HG02938 (cell line): ENCODE measurements around the gene SSR1.

ENCODE experiments used
- ATAC-seq: cut with Tn5 transposase; IDR thresholded peaks from one replicate; pipeline ENCODE4 v1.9.1; 2021; ENCODE audit warnings: mild to moderate bottlenecking, moderate library complexity; ENCODE audit not compliant: unreplicated experiment

SSR1 gene

DNA sequence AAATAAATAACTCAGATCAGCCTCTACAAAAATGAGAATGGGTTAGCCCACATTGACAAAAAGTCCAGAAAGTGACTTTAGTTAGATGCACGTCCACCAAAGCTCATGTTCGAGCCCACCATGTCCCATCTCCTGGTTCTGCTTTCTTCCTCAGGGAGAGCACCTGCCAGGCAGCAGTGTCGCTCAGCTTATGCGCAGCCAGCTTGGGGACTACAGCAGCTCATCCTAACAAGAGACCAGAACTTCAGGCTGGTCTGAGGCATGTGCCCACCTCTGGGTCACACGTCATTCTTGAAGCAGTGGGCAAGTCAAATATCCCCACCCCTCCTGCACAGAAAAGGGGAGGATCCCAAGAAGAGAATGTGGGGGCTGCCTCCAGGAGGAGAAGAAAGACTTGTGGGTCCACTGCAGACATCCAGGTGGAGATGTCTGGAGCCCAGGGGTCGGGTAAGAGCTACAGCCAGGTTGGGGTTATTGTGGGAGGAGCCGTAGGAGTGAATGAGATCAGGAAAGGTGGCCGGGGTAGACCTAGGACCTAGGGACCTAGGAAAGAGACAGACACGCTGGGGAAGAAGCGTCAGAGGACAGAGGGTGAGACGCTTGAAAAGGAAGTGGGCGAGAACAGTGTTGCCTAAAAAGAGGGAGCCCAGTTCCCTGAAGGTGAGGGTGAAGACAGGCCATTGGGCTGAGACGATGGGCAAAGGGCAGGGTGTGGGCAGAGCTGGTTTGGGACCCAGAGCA lies 52.5 kb downstream of the SSR1 start:
- ATAC-seq = no peak

DNA sequence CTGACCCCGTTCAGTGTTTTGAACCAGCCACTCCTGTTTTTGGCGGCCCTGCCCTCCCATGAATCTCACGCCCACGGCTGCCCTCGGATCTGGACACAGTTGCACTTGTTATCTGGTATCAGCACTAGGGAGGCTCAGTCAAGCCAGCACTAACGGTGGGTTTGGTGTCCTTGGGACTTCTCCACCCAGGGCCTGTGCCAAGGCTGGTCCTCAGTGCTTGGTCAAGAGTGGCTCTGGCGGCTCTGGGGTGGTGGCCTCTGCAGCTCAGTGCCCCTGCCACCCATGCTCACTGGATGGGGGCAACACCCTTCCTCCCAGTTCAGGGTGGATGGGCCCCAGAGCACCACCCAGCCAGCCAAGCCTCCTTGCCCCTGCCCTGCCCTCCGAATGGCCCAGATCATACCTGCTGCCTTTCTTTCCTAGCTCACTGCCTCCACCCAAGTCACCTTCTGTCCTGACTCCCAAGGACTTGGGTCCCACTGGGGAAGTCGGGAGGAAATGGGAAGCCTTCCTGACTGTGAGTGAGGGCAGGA lies 54.7 kb downstream of the SSR1 start:
- ATAC-seq = no peak

- no peak for ATAC-seq
Observed at GRCh38 chr6:7257521-7258230, 55.3 kb downstream of the SSR1 start.

- ATAC-seq = no peak
Observed at GRCh38 chr6:7256785-7257184, 56.2 kb downstream of the SSR1 start.

- no peak for ATAC-seq
Observed at GRCh38 chr6:7255918-7256317, 57.1 kb downstream of the SSR1 start.

- no peak for ATAC-seq
Observed at GRCh38 chr6:7254980-7255835, 57.8 kb downstream of the SSR1 start.

- no peak for ATAC-seq
Observed at GRCh38 chr6:7252390-7252789, 60.6 kb downstream of the SSR1 start.

- ATAC-seq = no peak
Observed at GRCh38 chr6:7251646-7252260, 61.2 kb downstream of the SSR1 start.

DNA sequence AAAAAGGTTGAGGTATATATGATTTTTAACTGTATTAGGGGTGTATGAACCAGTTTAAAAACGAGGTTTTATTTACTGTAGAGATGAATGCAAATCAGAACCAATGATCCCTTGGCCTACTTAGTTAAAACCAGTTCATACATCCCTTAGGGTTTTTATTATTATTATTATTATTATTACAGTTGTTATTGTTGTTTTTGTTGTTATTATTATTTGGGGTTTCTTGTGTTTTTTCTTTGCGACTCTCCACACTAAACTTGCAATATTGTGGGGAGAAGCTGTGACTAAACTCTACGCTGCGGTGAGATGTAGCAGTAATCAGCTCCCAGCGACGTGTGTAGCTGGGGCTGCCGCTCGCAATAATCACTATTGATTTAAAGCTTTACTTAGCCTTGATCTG lies 62.2 kb downstream of the SSR1 start:
- ATAC-seq = no peak

GRCh38 chr6:7249946-7250643 lies 62.9 kb downstream of the SSR1 start:
- ATAC-seq = no peak

DNA sequence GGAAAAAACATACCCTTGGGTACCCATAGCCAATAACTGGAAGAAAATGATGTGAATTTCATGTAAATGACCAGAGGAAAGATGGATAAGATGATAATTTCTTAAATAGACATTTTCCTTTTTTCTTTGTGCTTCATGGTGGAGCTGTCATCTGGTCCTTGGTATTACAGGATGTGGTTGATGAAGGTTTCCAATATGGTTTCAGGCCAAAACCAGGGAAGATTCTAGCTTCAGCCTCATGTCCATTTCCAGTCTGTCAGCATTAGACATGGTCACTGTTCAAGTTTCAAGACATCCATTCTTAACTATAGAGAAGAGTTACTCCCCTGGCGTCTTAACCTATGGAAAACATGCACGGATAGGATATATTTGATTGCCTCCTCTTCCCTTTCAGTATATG lies 63.6 kb downstream of the SSR1 start:
- ATAC-seq = no peak

- ATAC-seq = no peak
Observed at GRCh38 chr6:7247828-7248227, 65.2 kb downstream of the SSR1 start.

DNA sequence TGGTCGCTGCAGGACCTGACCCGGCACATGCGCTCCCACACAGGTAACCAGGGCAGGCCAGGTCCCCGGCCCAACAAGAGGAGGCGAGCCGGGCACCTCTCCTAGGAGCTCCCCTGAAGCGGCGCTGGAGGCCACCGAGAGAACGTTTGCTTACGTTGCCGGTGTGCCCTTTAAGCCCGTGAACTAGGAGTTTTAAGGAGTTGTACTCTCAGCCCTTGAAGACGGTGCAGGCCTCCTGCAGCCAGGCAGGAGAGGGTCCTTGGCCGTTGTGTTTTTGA lies 65.9 kb downstream of the SSR1 start:
- no peak for ATAC-seq

DNA sequence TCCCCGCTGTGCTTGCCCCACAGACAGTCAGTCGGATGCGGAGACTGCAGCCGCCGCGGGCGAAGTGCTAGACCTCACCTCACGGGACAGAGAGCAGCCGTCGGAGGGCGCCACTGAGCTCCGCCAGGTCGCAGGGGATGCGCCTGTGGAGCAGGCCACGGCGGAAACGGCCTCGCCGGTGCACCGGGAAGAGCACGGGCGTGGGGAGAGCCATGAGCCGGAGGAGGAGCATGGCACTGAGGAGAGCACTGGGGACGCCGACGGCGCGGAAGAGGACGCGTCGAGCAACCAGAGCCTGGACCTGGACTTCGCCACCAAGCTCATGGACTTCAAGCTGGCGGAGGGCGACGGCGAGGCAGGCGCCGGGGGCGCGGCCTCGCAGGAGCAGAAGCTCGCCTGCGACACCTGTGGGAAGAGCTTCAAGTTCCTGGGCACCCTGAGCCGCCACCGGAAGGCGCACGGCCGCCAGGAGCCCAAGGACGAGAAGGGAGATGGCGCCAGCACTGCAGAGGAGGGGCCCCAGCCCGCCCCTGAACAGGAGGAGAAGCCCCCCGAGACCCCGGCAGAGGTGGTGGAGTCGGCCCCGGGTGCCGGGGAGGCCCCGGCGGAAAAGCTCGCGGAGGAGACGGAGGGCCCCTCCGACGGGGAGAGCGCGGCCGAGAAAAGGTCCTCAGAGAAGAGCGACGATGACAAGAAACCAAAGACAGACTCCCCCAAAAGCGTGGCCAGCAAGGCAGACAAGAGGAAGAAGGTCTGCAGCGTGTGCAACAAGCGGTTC lies 66.4 kb downstream of the SSR1 start:
- ATAC-seq = no peak

GRCh38 chr6:7245668-7246393 lies 67.2 kb downstream of the SSR1 start:
- no peak for ATAC-seq

- peak; percentile 53 for ATAC-seq
Observed at GRCh38 chr6:7243179-7243981, 69.6 kb downstream of the SSR1 start.

GRCh38 chr6:7242835-7243178 lies 70.2 kb downstream of the SSR1 start:
- ATAC-seq = no peak
